Measurements from ENCODE around the gene SHROOM3.

SHROOM3 gene

GRCh38 chr4:76773766-76774165, 338.7 kb downstream of the SHROOM3 start:
- Mint-ChIP-seq H3K27ac (no peak overlapping the region), H3K4me1 (ENCODE audit: low read depth) (peaks cover 3% of the 10 kb centered on the region), H3K4me3 (no peak overlapping the region), H3K36me3 (ENCODE audit: low read depth) (no peaks in the 10 kb centered on the region), H3K27me3 (peaks cover 8% of the 10 kb centered on the region), H3K9me3 (no peaks in the 10 kb centered on the region)
- DNase-seq, result no peak

- no peak for DNase-seq
- H3K4me3 Mint-ChIP-seq, result no peak overlapping the region
- H3K27me3 Mint-ChIP-seq, result peaks cover 12% of the 10 kb centered on the region
- H3K9me3 Mint-ChIP-seq, result no peaks in the 10 kb centered on the region
- no peak overlapping the region for H3K27ac Mint-ChIP-seq
- H3K4me1 Mint-ChIP-seq (ENCODE audit: low read depth), result no peaks in the 10 kb centered on the region
- H3K36me3 Mint-ChIP-seq (ENCODE audit: low read depth), result no peaks in the 10 kb centered on the region
Observed at GRCh38 chr4:76779740-76780459, 344.9 kb downstream of the SHROOM3 start.

- H3K27me3 Mint-ChIP-seq, result peaks cover 14% of the 10 kb centered on the region
- no peaks in the 10 kb centered on the region for H3K36me3 Mint-ChIP-seq (ENCODE audit: low read depth)
- no peaks in the 10 kb centered on the region for H3K9me3 Mint-ChIP-seq
- H3K4me3 Mint-ChIP-seq, result no peak overlapping the region
- no peak for DNase-seq
- no peak overlapping the region for H3K27ac Mint-ChIP-seq
- H3K4me1 Mint-ChIP-seq (ENCODE audit: low read depth), result no peaks in the 10 kb centered on the region
Observed at GRCh38 chr4:76780781-76781697, 346.0 kb downstream of the SHROOM3 start.

DNA sequence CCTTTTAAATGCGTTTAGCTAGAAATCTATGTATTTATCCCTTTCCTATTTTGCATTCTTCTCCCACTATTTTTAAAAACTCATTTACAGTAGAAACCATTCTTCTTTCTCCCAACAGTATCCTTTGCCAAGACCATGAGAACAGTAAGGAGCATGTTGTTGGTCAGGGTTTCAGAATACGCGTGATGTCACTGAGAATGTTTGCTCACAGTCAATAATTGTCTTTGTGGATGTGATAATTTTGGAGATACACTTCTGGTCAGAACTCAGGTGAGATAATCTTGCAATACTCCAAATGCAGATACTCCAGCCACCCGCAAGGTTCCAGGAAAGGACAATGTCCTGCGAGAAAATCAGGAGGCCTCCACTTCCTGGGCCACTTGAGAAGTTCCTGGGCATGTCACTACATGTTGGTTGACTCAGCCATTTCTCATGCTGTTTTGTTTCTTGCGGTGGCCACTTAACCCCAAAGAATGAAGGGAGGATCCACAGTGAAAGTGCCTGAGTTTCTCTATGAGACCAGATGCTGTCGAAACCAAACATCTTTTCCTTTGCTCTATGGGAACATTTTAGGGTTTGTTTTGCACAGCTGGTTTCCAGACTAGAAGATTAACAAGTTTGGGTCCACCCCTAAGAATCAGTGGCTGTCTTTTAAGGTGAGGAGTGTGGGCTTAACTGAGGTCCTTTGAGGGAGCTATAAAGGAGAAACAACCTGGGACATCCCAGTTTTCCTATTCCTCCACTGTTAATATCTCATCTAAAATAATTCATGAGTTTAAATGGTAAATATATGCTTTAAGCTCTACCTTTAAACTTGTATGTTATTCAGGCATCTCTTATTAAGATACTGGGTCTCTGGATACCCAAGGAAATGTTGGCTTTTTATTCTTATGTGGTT, 346.9 kb downstream of the SHROOM3 start:
- H3K36me3 Mint-ChIP-seq (ENCODE audit: low read depth), result no peaks in the 10 kb centered on the region
- no peak for DNase-seq
- H3K4me3 Mint-ChIP-seq, result no peak overlapping the region
- H3K4me1 Mint-ChIP-seq (ENCODE audit: low read depth), result no peaks in the 10 kb centered on the region
- H3K27ac Mint-ChIP-seq, result no peak overlapping the region
- peaks cover 17% of the 10 kb centered on the region for H3K27me3 Mint-ChIP-seq
- no peaks in the 10 kb centered on the region for H3K9me3 Mint-ChIP-seq

GRCh38 chr4:76782837-76783236, 347.8 kb downstream of the SHROOM3 start:
- no peak overlapping the region for H3K27ac Mint-ChIP-seq
- H3K4me3 Mint-ChIP-seq, result no peak overlapping the region
- no peaks in the 10 kb centered on the region for H3K9me3 Mint-ChIP-seq
- H3K4me1 Mint-ChIP-seq (ENCODE audit: low read depth), result no peaks in the 10 kb centered on the region
- H3K27me3 Mint-ChIP-seq, result peaks cover 17% of the 10 kb centered on the region
- no peak for DNase-seq
- no peaks in the 10 kb centered on the region for H3K36me3 Mint-ChIP-seq (ENCODE audit: low read depth)

DNA sequence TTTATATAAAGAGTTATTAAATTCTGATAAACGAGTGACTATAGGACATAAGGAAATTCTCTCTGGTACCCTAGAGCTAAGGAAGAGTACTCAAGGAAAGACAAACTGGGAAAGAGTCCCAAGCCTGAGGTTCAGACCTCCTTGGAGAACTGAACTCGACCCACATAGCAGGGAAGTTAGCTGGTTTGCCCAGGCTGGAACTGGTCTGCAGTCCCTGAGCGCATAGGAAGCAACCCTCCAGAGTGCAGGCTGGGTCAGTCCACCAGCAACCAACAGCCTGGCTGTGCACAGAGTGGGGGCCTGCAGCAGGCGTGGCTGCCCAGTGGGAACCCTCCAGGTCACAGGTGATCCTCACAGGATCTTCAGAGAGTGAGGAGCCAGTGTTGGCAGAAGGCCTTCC, 348.8 kb downstream of the SHROOM3 start:
- H3K9me3 Mint-ChIP-seq, result no peaks in the 10 kb centered on the region
- no peak overlapping the region for H3K27ac Mint-ChIP-seq
- H3K4me3 Mint-ChIP-seq, result no peak overlapping the region
- no peaks in the 10 kb centered on the region for H3K36me3 Mint-ChIP-seq (ENCODE audit: low read depth)
- H3K4me1 Mint-ChIP-seq (ENCODE audit: low read depth), result no peaks in the 10 kb centered on the region
- no peak for DNase-seq
- H3K27me3 Mint-ChIP-seq, result peaks cover 17% of the 10 kb centered on the region

DNA sequence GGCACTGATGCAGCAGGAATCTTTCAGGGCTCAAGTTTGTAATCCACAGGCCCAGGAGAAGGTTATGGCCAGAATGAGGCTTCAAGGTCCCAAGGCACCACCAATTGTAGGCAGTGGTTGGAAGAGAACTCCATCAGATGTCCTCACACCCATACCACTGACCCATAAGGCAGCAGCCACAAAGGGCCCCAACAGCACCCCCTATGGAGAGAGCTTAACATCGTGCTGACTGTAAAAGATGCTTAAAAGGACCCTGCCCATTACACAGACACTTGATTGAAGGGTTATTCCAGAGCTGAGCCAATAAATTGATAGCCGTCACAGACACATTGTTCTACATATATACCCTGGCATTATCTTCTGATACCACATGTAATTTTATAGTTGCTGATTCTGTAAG, 349.2 kb downstream of the SHROOM3 start:
- Mint-ChIP-seq H3K27me3 (peaks cover 17% of the 10 kb centered on the region), H3K27ac (no peak overlapping the region), H3K4me3 (no peak overlapping the region), H3K36me3 (ENCODE audit: low read depth) (no peaks in the 10 kb centered on the region), H3K9me3 (no peaks in the 10 kb centered on the region), H3K4me1 (ENCODE audit: low read depth) (no peaks in the 10 kb centered on the region)
- DNase-seq, result no peak

- peaks cover 15% of the 10 kb centered on the region for H3K27me3 Mint-ChIP-seq
- DNase-seq, result no peak
- no peak overlapping the region for H3K4me3 Mint-ChIP-seq
- no peaks in the 10 kb centered on the region for H3K4me1 Mint-ChIP-seq (ENCODE audit: low read depth)
- no peaks in the 10 kb centered on the region for H3K9me3 Mint-ChIP-seq
- H3K27ac Mint-ChIP-seq, result no peak overlapping the region
- no peaks in the 10 kb centered on the region for H3K36me3 Mint-ChIP-seq (ENCODE audit: low read depth)
Observed at GRCh38 chr4:76787898-76788297, 352.9 kb downstream of the SHROOM3 start.

DNA sequence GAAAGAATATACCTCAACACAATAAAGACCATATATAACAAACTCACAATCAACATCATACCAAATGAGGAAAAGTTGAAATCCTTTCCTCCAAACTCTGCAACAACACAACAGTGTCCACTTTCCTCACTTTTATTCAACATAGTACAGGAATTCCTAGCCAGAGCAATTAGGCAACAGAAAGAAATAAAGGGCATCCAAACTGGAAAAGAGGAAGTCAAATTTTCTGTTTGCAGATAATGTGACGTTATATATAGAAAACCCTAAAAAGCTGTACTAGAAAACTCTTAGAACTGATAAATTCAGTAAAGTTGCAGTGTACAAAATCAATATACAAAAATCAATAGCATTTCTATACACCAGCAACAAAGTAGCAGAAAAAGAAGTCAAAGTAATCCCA, 355.3 kb downstream of the SHROOM3 start:
- H3K27ac Mint-ChIP-seq, result no peak overlapping the region
- DNase-seq, result no peak
- H3K4me1 Mint-ChIP-seq (ENCODE audit: low read depth), result no peaks in the 10 kb centered on the region
- no peaks in the 10 kb centered on the region for H3K9me3 Mint-ChIP-seq
- H3K36me3 Mint-ChIP-seq (ENCODE audit: low read depth), result no peaks in the 10 kb centered on the region
- peaks cover 6% of the 10 kb centered on the region for H3K27me3 Mint-ChIP-seq
- H3K4me3 Mint-ChIP-seq, result no peak overlapping the region

GRCh38 chr4:76791479-76791878, 356.4 kb downstream of the SHROOM3 start:
- H3K4me1 Mint-ChIP-seq (ENCODE audit: low read depth), result no peaks in the 10 kb centered on the region
- no peak for DNase-seq
- no peak overlapping the region for H3K4me3 Mint-ChIP-seq
- H3K36me3 Mint-ChIP-seq (ENCODE audit: low read depth), result no peaks in the 10 kb centered on the region
- no peaks in the 10 kb centered on the region for H3K9me3 Mint-ChIP-seq
- no peaks in the 10 kb centered on the region for H3K27me3 Mint-ChIP-seq
- H3K27ac Mint-ChIP-seq, result no peak overlapping the region

DNA sequence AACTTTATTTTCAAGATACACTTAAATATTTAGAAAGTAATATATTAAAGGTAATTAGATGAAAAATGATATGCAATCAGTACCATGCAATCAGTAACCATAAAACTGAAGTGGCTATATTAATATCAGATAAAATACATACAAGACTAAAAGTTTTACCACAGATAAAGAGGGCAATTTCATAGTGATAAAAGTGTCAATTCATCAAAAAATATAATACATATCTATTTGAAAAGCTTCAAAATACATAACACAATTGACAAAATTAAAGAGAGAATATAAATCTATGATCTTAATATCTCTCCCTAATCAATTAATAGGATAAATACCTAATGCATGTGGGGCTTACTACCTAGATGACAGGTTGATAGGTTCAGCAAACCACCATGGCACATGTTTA, 357.4 kb downstream of the SHROOM3 start:
- Mint-ChIP-seq H3K9me3 (no peaks in the 10 kb centered on the region), H3K36me3 (ENCODE audit: low read depth) (no peaks in the 10 kb centered on the region), H3K4me1 (ENCODE audit: low read depth) (no peaks in the 10 kb centered on the region), H3K27ac (no peak overlapping the region), H3K27me3 (peaks cover under 1% of the 10 kb centered on the region), H3K4me3 (no peak overlapping the region)
- DNase-seq, result no peak

DNA sequence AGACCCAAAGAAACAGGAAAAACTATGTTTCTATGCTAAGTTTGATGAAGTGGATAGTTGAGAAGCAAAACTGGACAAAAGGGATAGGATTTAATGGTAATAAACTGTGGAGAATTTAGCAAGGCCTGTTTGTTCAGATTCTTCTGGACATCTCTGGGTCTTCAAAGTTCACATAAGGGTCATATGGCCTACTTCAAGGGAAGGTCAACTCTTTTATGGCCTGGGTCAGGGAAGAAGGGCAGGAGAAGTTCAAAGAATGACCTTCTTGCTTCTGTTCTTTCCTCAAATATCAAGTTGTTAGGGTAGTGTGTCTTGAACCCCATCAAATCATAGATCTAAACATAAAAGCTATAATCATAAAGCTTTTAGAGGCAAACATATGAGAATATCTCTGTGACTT, 360.2 kb downstream of the SHROOM3 start:
- no peaks in the 10 kb centered on the region for H3K36me3 Mint-ChIP-seq (ENCODE audit: low read depth)
- peaks cover 3% of the 10 kb centered on the region for H3K27me3 Mint-ChIP-seq
- no peak overlapping the region for H3K4me3 Mint-ChIP-seq
- H3K27ac Mint-ChIP-seq, result no peak overlapping the region
- no peaks in the 10 kb centered on the region for H3K4me1 Mint-ChIP-seq (ENCODE audit: low read depth)
- no peak for DNase-seq
- H3K9me3 Mint-ChIP-seq, result no peaks in the 10 kb centered on the region

DNA sequence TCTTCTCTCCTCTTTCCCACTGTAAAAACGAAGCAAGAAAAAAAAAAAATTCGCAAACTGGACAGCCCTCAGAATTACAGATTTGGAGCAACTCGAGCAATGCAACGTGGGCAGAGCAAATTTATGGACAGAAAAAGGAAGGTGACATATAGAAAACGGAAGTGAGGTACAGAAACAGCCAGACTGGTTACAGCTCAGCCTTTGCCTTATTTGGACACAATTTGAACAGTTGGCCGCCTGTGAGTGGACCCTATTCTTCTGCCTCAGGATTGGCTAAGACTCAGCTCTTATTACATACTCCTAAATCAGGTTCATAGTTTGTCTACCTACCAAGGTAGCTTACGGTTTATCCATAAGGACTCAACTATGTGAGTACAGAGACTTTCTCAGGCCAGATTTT, 364.1 kb downstream of the SHROOM3 start:
- Mint-ChIP-seq H3K36me3 (ENCODE audit: low read depth) (no peaks in the 10 kb centered on the region), H3K27me3 (peaks cover 30% of the 10 kb centered on the region), H3K9me3 (no peaks in the 10 kb centered on the region), H3K4me1 (ENCODE audit: low read depth) (no peaks in the 10 kb centered on the region), H3K27ac (no peak overlapping the region), H3K4me3 (no peak overlapping the region)
- DNase-seq, result no peak

GRCh38 chr4:76799718-76800117, 364.7 kb downstream of the SHROOM3 start:
- Mint-ChIP-seq H3K36me3 (ENCODE audit: low read depth) (no peaks in the 10 kb centered on the region), H3K4me3 (no peak overlapping the region), H3K9me3 (no peaks in the 10 kb centered on the region), H3K27me3 (peaks cover 31% of the 10 kb centered on the region), H3K4me1 (ENCODE audit: low read depth) (no peaks in the 10 kb centered on the region), H3K27ac (no peak overlapping the region)
- no peak for DNase-seq

All from activated T-cell treated with anti-CD3 and anti-CD28 coated beads, Interleukin-2, amount 50 U/mL, for 24 hours (primary cell).